ENCODE results near the gene MAPK12. TPM values are rescaled to one million over a fixed set of nuclear protein-coding genes. Genes with fewer than 3 reads are reported as not detected.

Gene MAPK12
- total RNA-seq (10 to 100 TPM in 2 of 7 donors, 1 to 10 TPM in 5; 3.9 to 11.6 (median 6.4) TPM), polyA plus RNA-seq (10 to 100 TPM in 1 of 3 donors, 1 to 10 TPM in 2; 6.9 to 11.0 (median 9.0) TPM)
- long read RNA-seq, donor 1, partial matches to known transcripts: 0 of 2 reads
- long read RNA-seq, donor 1, other reads (novel, unspliced or antisense): 0 of 2 reads
- long read RNA-seq, donor 2, partial matches to known transcripts: 0 of 1 reads
- long read RNA-seq, donor 2, other reads (novel, unspliced or antisense): 0 of 1 reads

GRCh38 chr22:50261615-50262459 is at the start of gene MAPK12:
Gene MAPK12 (minus strand): TSS chr22:50261683. CDS start chr22:50261509, 174 bp downstream.
- peaks cover 0 to 2% (median 0%) of the 10 kb centered on the region in 6 donors for H3K36me3 ChIP-seq
- intact Hi-C loops (cut with DNase I; ENCODE audit: low total_unique reads): no loop called here
- TF ChIP-seq CTCF (IDR thresholded peaks at IDR 0.05 in 8 of 11, conservative IDR thresholded peaks at IDR 0.05 in 3 of 11) (no peak), POLR2AphosphoS5 (IDR thresholded peaks at IDR 0.05) (no peak), POLR2A (IDR thresholded peaks at IDR 0.05) (no peak)
- peaks cover 5 to 32% (median 21%) of the 10 kb centered on the region in 6 donors for H3K4me1 ChIP-seq
- H3K27ac ChIP-seq: no peak within 1 kb of the TSS
- 3 to 16% (median 4%) methylated on average over 6 to 60 of the region's 61 CpGs for WGBS, 5 donors
- no peak for DNase-seq
- H3K27me3 ChIP-seq (replicated peaks in 1 of 7): peaks cover 0 to 69% (median 23%) of the 10 kb centered on the region in 7 donors
- peak within 1 kb of the TSS in 7 of 8 donors; percentile 32 to 73 (median 38) for H3K4me3 ChIP-seq
- no peaks in the 10 kb centered on the region for H3K9me3 ChIP-seq

- H3K36me3 ChIP-seq: peaks cover 0 to 9% (median 0%) of the 10 kb centered on the region in 6 donors
- DNase-seq: peak; percentile 75
- TF ChIP-seq POLR2AphosphoS5 (IDR thresholded peaks at IDR 0.05) (no peak), POLR2A (IDR thresholded peaks at IDR 0.05) (no peak), CTCF (IDR thresholded peaks at IDR 0.05 in 8 of 11, conservative IDR thresholded peaks at IDR 0.05 in 3 of 11) (no peak)
- intact Hi-C loops (cut with DNase I; ENCODE audit: low total_unique reads): no loop called here
- H3K27ac ChIP-seq: peak overlapping the region in 2 of 8 donors; percentile 12
- no peaks in the 10 kb centered on the region for H3K9me3 ChIP-seq
- WGBS, 5 donors: 89 to 93% (median 92%) methylated on average over 5 to 16 of the region's 16 CpGs
- no peak overlapping the region for H3K4me3 ChIP-seq
- peaks cover 0 to 23% (median 3%) of the 10 kb centered on the region in 7 donors for H3K27me3 ChIP-seq (replicated peaks in 1 of 7)
- H3K4me1 ChIP-seq: peaks cover 48 to 93% (median 82%) of the 10 kb centered on the region in 6 donors
Measured at GRCh38 chr22:50310949-50311444, 49.5 kb upstream of the MAPK12 start.

GRCh38 chr22:50310031-50310722 is 48.7 kb upstream of the MAPK12 start:
- DNase-seq: peak; percentile 75
- TF ChIP-seq CTCF (IDR thresholded peaks at IDR 0.05 in 8 of 11, conservative IDR thresholded peaks at IDR 0.05 in 3 of 11): no peak
- no peak for TF ChIP-seq POLR2A (IDR thresholded peaks at IDR 0.05)
- TF ChIP-seq POLR2AphosphoS5 (IDR thresholded peaks at IDR 0.05): no peak
- H3K4me1 ChIP-seq: peaks cover 49 to 93% (median 84%) of the 10 kb centered on the region in 6 donors
- H3K9me3 ChIP-seq: no peaks in the 10 kb centered on the region
- peak overlapping the region in 7 of 8 donors; percentile 63 to 94 (median 91) for H3K27ac ChIP-seq
- WGBS, 5 donors: 80 to 90% (median 85%) methylated on average over 19 to 21 of the region's 21 CpGs
- intact Hi-C loops (cut with DNase I; ENCODE audit: low total_unique reads): no loop called here
- no peak overlapping the region for H3K4me3 ChIP-seq
- H3K27me3 ChIP-seq (replicated peaks in 1 of 7): peaks cover 0 to 31% (median 3%) of the 10 kb centered on the region in 7 donors
- H3K36me3 ChIP-seq: peaks cover 0 to 9% (median 0%) of the 10 kb centered on the region in 6 donors
